HG02973 (cell line): Measurements from ENCODE around the gene COMMD1.
"Not testable (repeated sequence)": the region's sequence is repeated elsewhere in the genome, so short reads cannot be mapped to it uniquely, and the experiment has no call there.

Experiments used
- ATAC-seq: cut with Tn5 transposase; IDR thresholded peaks from one replicate; pipeline ENCODE4 v1.9.1; 2021; ENCODE audit warnings: moderate library complexity; ENCODE audit not compliant: unreplicated experiment

Gene COMMD1

DNA sequence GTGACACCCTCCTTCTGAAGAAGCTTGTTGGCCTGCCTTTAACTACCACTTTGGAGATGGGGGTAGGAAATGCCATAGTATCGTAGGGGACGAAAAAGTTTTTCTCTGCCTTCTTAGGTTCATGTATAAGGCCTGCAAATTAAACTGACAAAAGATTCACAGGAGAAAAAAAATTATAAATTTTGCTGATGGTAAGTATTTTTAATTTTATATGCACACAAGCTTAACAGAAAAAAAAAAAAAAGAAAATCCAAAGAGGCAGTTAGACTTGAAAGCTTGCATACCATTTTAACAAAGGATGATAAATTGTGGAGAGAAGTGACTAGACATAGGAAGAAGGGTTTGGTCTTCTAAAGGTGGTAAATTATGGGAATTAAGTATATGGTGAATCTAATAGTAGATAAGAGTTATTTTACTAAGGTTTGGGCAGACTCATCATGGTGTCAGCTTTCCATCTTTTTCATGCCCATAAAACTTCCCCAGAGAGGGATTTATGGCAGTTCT, 227.9 kb downstream of the COMMD1 start:
- no peak for ATAC-seq

DNA sequence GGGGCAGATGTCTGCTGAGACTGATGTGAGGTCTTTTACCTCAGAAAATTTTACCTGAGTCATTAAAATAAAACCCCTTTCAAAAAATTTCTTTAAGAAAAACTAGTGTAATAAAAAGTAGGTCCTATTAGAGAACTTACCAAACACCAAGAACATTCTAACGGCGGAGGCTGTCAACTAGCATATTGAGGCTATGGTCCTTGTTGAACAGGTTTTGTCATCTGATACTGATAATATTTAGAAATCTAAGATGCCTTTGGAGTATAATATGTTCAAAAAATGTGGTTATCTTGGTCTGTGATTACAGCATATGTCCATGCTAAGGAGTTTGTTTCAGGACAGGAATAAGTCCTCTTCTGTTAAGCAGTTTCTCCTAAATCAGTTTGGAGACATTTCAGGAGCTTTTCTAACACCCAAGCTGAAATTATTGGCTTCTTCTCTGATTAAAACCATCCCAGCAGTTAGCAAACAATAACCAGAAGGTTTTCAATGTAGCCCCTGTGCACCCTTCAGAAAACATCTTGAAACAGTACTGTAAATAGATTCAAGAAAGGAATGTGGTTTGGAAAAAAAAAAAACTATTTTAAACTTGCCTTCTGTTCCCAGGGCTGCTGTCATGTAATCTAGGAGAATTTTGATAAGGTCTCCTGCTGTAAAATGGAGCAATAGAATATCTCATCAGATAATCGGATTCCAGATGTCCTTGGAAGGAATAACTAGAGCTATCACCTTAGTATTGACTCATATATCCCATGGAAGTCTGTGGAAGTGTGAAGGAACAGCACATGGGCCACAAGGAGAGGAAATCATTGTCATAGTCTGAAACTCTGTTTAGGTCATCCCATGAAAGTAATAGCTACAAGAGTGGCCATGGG, 231.7 kb downstream of the COMMD1 start:
- ATAC-seq, result no peak

DNA sequence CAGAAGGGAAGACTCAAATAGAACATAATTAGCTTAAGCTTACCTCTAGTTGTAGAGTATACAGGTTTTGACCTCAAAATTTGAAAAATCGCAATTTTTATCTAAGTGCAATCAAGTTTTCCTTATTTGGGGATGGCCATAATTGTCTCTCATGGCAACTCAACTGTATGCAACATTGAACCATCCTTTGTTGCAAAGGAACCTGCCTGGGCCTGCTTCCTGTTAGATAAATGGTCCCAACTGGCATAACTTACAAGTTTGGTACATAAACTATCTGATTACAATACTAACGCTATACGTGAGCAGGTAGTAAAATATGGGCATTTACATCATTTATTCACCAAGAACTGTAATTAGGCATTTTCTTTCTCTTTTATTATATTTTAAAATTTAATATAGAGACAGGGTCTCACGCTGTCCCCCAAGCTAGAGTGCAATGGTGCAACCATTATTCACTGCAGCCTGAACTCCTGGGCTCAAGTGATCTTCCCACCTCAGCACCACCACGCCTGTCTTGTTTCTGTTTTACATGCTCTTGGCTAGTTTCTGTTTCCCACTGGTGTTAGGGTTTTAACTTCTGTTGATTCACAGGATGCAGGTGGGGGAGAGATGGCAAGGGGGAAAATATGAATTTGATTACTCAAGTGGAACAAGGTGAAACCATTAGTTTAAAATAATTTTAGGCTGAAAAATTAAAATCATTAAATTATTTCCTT, 235.1 kb downstream of the COMMD1 start:
- ATAC-seq, result no peak

DNA sequence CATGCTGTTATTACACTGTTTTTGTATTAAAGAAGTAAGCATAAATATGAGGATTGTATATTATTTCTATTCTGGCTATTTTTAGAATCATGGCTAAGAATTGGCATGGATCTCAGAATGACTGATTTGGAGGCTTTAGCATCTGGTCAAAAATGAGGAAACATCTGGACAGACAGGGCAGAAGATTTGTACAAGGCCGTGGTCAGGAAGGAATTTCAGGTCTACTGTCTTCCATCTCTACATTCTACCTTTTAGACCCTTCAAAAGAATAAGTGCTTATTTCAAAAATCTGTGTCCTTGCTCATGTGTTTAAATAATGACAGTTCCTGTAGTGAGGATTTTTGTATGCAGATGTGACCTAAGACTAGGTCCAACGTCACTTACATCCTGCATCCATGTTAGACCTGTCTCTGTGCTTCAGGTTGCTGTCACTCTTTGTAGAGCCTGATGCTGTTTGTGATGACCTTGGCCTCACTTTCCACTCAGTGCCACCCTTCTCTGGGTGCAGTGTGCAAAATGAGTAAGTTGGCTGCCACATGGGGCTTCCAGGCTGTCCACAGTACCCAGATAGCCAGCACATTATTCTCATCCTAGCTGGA, 235.8 kb downstream of the COMMD1 start:
- peak; percentile 33 for ATAC-seq

DNA sequence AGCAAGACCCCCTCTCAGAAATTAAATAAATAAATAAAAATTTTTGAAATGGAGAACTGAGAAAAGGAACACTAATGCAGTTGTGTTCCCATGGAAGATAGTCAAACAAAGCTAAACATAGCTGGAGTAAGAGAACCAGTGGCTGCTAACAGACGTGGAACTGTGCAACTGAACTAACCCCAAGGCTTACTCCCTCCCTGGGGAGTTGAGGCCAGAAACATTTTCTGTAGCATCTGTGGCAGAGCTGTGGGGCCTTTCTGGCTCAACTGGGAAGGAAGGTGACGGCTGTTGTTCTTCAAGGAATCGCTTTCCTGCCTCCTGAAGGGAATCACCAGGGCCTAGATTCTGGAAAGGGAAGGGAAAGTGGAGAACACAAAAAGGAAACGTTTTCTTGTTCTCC, 236.6 kb downstream of the COMMD1 start:
- no peak for ATAC-seq

DNA sequence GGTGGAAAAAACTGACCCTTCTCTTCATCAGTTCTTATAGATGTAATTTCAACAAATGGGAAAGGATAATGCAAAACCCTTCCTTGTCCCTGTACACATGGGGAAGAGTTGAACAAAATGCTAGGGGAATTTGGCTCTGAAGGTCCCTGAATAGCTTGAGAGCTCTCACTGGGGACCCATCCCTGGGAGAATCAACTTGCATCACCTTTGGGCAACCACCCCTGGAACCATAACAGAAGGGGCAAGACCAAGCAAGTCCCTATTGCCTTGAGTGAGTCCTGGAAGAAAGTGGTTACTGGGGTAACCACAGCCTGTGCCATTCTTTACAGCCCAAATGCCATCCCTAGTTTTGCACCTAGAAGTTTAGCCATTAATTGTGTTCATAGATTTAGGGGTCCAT, 238.2 kb downstream of the COMMD1 start:
- ATAC-seq, result no peak

DNA sequence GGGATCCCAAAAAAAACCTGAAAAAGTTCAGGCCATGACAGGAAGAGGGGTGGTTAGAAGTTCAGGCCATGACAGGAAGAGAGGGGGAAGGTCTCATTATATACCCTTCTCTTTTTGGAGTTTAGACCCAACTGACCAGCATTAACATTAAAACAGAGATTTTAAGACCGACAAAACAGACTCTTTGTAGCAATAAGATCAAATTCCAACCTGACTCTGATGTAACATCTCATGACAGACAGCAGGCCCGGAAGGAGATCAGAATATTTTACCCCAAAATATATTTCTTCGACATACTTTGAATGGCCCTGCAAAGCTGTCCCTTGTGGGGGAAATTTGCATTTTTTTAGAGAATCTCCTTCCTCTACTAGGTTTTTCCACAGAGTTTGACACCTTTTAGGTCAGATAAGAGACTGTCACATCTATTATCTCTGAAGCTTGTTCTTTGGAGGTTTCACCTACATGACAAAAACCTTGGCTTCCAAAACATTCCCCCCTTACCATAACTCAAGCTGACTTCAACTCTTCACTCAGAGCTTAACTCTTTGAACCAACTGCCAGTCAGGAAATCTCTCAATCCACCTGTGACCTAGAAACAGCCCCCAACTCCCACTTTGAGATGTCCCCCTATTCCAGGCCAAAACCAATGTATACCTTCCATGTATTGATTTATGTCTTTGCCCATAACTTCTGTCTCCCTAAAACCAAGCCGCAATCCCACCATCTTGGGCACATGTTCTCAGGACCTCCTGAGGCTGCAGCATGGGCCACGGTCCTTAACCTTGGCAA, 239.4 kb downstream of the COMMD1 start:
- no peak for ATAC-seq

DNA sequence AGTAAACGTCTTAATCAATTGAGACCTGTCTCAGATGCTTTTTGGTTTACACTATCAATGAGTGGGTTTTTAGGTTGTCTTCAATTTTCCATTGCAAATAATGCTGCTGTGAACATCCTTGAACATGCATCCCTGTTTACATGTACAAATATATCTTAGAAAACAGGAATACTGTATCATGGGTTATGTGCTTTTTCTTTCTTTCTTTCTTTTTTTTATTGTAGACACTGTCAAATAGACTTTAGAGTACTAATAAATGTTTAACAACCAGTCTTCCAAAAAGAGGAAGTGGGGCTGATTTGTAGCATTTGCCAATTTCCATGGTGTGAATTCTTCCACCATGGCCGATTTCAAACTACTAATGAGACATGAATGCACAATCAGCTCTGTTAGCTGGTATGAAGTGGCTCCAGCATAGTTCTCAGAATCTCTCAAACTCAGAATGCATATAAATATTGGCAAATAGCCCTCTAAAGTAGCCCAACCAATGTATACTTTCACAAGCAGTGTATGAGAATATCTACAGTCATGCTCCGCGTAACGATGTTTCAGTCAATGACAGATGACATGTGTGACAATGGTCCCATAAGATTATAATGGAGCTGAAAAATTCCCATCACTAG, 240.1 kb downstream of the COMMD1 start:
- ATAC-seq, result no peak

DNA sequence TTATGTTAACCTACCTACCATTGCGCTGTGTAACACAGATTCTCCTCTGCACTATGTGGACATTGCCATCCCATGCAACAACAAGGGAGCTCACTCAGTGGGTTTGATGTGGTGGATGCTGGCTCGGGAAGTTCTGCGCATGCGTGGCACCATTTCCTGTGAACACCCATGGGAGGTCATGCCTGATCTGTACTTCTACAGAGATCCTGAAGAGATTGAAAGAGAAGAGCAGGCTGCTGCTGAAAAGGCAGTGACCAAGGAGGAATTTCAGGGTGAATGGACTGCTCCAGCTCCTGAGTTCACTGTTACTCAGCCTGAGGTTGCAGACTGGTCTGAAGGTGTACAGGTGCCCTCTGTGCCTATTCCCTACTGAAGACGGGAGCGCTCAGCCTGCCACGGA, 241.3 kb downstream of the COMMD1 start:
- not testable (repeated sequence) for ATAC-seq

DNA sequence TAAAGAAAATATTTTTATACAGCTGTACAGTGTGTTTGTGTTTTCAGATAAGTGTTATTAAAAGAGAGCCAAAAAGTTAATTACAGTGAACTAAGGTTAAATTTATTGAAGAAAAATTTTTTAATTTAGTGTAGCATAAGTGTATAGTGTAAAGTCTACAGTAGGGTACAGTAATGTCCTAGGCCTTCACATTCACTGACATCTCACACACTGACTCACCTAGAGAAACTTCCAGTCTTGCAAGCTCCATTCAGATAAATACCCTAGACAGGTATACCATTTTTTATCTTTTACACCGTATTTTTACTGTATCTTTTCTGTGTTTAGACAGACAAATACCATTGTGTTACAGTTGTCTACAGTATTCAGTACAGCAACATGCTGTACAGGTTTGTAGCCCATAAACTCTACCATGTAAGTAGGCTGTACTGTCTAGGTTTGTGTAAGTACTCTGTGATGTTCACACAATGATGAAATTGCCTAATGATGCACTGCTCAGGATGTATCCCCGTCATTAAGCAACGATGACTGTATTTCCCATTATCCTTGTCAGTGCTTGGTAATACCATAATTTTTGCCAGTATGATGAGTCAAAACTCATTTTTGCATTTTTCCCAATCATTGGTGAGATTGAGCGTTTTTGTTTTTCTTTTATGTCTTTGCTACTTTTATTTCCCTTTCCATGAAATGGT, 242.3 kb downstream of the COMMD1 start:
- no peak for ATAC-seq

DNA sequence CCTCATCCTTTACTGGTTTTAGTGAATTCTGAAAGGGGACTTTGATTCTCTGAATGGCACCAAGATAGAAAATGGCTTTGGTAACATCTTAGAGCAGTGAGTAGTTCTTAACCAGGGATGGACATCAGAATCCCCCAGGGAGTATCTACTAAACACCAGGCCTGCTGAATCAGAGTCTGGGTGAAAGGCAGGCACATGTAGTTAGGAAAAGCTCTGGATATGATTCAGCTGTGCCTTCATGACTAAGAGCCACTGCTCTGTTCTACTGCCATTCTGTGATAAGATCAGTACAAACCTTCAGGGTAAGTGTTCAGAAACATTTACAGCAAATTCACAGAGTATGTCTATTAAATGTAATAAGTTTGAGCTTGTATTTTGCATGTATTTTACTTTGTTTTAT, 244.2 kb downstream of the COMMD1 start:
- no peak for ATAC-seq

DNA sequence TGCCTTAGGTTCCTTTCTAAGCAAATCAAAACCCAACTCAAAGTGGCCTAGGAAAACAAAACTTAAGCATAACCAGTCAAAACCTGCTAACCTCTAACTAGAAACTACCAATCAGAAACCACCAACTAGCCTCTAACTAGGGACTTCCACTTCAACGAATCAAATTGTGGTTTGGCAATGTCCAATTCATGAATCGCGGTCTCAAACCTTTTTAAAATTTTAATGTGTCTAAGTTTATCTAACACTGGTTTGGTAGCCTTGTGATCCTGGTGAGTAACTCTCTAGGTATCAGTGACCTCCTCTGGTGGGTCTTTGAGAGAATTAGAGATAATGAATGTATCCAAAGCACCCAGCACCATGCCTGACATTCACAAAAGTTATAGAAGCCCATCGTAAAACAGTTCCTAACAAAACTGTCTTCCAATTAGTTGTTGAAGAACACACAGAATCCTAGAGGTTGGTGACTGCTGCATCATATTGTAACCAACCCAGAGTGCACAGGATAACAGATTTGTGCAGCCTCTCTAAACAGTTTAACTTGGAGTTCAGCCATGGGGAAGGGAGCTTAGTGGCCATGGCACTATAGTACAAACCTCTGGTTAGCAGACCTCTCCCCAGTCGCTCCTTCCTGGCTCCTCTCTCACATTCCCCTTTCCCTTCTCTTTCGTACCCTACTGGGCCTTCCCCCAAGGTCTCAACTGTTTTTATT, 245.3 kb downstream of the COMMD1 start:
- no peak for ATAC-seq

DNA sequence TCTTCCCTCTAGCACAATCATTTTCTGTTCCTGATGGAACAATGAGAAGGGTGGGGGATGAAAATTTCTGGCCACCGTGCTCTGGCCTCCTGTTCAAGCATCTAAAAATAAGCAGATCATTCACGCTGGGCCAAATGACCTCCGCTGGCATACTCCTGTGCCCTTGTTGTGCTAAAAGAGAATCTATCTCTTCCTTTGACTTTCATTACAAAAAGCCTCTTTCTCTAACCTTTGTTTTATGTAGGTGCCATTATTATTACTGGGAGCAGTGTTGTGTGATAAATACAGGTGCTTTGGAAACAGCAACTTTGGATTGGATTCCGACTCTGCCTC, 245.8 kb downstream of the COMMD1 start:
- no peak for ATAC-seq

DNA sequence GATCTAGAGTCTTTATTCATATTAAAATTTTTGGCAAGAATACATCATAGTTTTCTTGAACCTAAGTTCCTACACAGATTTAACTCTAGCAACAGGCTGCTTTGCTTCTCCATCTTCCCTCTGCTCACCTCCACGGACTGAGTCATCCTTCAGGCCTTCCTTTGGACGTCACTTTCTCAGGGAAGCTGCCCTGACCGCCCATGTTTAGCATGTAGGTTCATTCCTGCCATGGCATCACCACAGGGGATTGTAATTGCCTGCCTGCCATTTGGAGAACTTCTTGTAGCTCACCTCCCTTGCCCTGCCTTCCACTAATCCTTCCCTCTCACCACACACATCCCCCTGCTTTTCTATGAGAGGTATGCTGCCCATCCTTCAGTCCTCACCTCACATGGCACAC, 246.5 kb downstream of the COMMD1 start:
- no peak for ATAC-seq

DNA sequence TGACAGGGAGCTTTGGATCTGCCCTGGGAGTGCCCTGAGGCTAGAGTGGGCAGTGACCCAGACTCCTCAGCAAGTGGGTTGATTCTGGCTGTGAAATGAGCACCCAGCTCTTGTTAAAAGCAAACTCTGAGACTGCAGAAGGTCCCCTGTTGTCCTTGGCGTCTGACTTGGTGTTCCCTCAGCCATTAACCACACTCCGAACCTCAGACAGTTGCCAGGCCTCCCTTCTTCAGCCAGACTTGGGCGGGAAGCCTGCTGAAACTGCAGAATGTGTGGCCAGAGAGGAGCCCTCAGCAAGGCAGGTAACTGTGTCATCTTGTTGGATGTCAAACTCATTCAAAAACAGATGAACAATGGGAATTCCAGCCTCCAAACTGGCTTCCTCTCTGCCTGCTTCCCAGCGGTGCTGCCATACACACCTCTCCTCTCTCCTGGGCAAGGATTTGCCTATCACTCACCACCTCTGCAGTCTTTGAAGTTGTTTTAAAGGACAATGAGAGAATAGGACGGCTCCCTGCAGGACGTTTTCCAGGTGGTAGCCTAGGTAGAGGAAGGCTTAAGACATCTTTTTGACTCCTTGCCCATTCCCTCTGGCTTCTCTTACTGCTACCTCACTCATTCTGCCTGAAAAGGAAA, 251.5 kb downstream of the COMMD1 start:
- ATAC-seq, result no peak

DNA sequence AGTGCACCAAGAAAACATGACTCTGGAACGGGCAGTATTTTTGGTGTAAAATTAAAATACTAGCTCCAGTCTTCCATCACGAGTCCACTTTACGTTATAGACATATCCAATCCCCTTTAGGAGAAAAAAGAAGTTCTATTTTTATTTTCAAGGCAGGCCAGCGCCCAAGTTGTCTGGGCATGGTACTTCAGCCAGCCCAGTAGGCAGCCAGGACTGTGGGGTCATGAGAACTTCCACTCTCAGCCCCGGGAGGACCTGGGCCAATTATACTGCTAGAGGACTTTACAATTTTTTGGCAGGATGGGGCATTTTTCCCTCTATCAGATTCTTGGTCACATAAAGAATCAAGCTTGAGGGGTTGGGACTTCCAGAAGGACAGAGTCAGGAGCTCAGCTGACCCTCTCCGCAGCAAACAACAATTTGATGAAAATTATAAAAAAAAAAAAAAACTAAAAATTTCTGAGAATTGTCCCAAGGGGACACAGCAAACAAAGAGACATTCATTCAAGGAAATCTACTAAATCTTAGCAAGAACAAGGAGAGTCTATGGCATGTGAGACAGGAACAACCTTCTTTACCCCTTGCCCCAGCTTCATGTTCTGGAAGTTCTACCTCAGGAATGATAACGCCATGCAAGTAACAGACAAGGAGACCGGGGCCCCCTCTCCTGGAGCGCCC, 253.1 kb downstream of the COMMD1 start:
- no peak for ATAC-seq

DNA sequence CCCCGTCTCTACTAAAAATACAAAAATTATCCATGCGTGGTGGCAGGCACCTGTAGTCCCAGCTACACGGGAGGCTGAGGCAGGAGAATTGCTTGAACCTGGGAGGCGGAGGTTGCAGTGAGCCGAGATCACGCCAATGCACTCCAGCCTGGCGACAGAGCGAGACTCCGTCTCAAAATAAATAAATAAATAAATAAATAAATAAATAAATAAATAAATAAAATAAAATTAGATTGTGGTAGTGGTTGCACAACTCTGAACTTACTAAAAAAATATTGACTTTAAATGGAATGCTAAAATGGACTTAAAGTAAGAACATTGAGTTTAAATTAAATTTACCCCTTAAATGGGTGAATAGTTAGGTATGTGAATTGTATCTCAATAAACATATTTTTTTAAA, 255.2 kb downstream of the COMMD1 start:
- not testable (repeated sequence) for ATAC-seq

DNA sequence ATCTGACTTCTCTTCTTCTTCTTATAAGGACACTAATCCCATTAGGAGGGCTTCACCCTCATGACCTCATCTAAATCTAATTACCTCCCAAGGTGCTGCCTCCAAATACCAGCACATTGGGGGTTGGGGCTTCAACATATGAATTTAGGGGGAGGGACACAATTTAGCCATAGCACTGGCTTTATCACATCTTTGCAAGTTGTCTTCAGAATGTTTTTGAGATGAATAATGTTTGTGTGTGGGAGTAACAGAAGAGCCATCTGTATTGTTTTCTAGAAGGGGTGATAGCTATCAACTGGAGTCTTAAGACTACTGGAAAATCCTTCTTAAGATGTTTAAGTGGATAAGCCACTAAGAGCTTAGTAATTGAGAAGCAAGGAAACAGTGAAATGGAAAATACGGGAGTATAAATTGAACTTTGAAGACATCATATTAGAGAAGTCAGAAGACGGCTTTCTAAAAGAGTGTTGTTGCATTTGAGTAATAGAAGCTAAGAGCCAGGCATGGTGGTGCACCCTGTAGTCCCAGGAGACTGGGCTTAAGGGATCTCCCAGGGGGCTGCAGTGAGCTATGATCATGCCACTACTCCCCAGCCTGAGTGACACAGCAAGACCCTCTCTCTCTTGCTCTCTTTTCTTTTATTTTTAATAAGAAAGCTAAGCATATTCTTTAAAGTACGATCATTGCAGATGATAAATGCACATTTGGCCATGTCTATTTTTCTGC, 257.8 kb downstream of the COMMD1 start:
- ATAC-seq, result no peak
